Activated T-helper 17 cell treated with anti-CD3 and anti-CD28 coated beads, Interleukin-2, amount 50 U/mL, for 72 hours (primary cell): ENCODE measurements around the gene SYNGR3. TPM values are rescaled to one million over a fixed set of nuclear protein-coding genes. Genes with fewer than 3 reads are reported as not detected.
A peak's percentile ranks its signal among the peaks of the same experiment; 100 is the strongest.
"Not testable (repeated sequence)": the region's sequence is repeated elsewhere in the genome, so short reads cannot be mapped to it uniquely, and the experiment has no call there.

Experiments used
- ATAC-seq: fragments of 150-1000 bp; cut with Tn5 transposase; replicated peaks from 2 replicates; pipeline ENCODE4 v1.10.0; 2021; ENCODE audit warnings: mild to moderate bottlenecking, moderate library complexity
- H3K27ac Mint-ChIP-seq: one replicate; pipeline ENCODE4 v1.8.0; 2022; ENCODE audit warnings: mixed read lengths
- H3K27me3 Mint-ChIP-seq: one replicate; pipeline ENCODE4 v1.8.0; 2022; ENCODE audit warnings: mixed read lengths
- H3K36me3 Mint-ChIP-seq: one replicate; pipeline ENCODE4 v1.8.0; 2022; ENCODE audit warnings: low read depth, mild to moderate bottlenecking, mixed read lengths
- H3K4me1 Mint-ChIP-seq: one replicate; pipeline ENCODE4 v1.8.0; 2022; ENCODE audit warnings: mixed read lengths
- H3K4me3 Mint-ChIP-seq: one replicate; pipeline ENCODE4 v1.8.0; 2022; ENCODE audit warnings: mild to moderate bottlenecking, mixed read lengths
- H3K9me3 Mint-ChIP-seq: one replicate; pipeline ENCODE4 v1.8.0; 2022; ENCODE audit warnings: mixed read lengths
- total RNA-seq, 2 donors: library from RNA; stranded (reverse); gene quantifications; one replicate each; pipeline ENCODE4 v1.2.3, GENCODE V29; 2022

Gene SYNGR3
- total RNA-seq, 2 donors from 2014 or later = 5.9 to 7.9 TPM

GRCh38 chr16:2028146-2028545 is 38.4 kb downstream of the SYNGR3 start:
- H3K9me3 Mint-ChIP-seq = no peaks in the 10 kb centered on the region
- H3K4me1 Mint-ChIP-seq = no peaks in the 10 kb centered on the region
- no peaks in the 10 kb centered on the region for H3K36me3 Mint-ChIP-seq
- H3K4me3 Mint-ChIP-seq = no peak overlapping the region
- no peaks in the 10 kb centered on the region for H3K27me3 Mint-ChIP-seq
- ATAC-seq = no peak
- no peak overlapping the region for H3K27ac Mint-ChIP-seq

- no peak for ATAC-seq
- H3K36me3 Mint-ChIP-seq = no peaks in the 10 kb centered on the region
- H3K9me3 Mint-ChIP-seq = no peaks in the 10 kb centered on the region
- no peaks in the 10 kb centered on the region for H3K27me3 Mint-ChIP-seq
- no peaks in the 10 kb centered on the region for H3K4me1 Mint-ChIP-seq
- H3K27ac Mint-ChIP-seq = no peak overlapping the region
- H3K4me3 Mint-ChIP-seq = no peak overlapping the region
Observed at GRCh38 chr16:2028620-2029220, 39.0 kb downstream of the SYNGR3 start.

- H3K27ac Mint-ChIP-seq = no peak overlapping the region
- no peaks in the 10 kb centered on the region for H3K27me3 Mint-ChIP-seq
- no peaks in the 10 kb centered on the region for H3K4me1 Mint-ChIP-seq
- ATAC-seq = no peak
- no peaks in the 10 kb centered on the region for H3K36me3 Mint-ChIP-seq
- no peak overlapping the region for H3K4me3 Mint-ChIP-seq
- H3K9me3 Mint-ChIP-seq = no peaks in the 10 kb centered on the region
Observed at GRCh38 chr16:2029350-2029749, 39.6 kb downstream of the SYNGR3 start.

- no peak overlapping the region for H3K4me3 Mint-ChIP-seq
Observed at GRCh38 chr16:2030036-2030435, 40.3 kb downstream of the SYNGR3 start.

GRCh38 chr16:2031081-2031577 is 41.4 kb downstream of the SYNGR3 start:
- Mint-ChIP-seq H3K27me3 (no peaks in the 10 kb centered on the region), H3K27ac (no peak overlapping the region), H3K4me1 (no peaks in the 10 kb centered on the region), H3K9me3 (no peaks in the 10 kb centered on the region), H3K4me3 (no peak overlapping the region), H3K36me3 (no peaks in the 10 kb centered on the region)
- no peak for ATAC-seq

More at GRCh38 chr16:2030036-2030435, 40.3 kb downstream of the SYNGR3 start:
- ATAC-seq = no peak
- Mint-ChIP-seq H3K27me3 (no peaks in the 10 kb centered on the region), H3K4me1 (no peaks in the 10 kb centered on the region), H3K9me3 (no peaks in the 10 kb centered on the region), H3K36me3 (no peaks in the 10 kb centered on the region), H3K27ac (no peak overlapping the region)

- no peak overlapping the region for H3K4me3 Mint-ChIP-seq
- H3K27ac Mint-ChIP-seq = no peak overlapping the region
- no peak for ATAC-seq
- H3K36me3 Mint-ChIP-seq = no peaks in the 10 kb centered on the region
- H3K4me1 Mint-ChIP-seq = no peaks in the 10 kb centered on the region
- no peaks in the 10 kb centered on the region for H3K27me3 Mint-ChIP-seq
- no peaks in the 10 kb centered on the region for H3K9me3 Mint-ChIP-seq
Observed at GRCh38 chr16:2032285-2033056, 42.7 kb downstream of the SYNGR3 start.

- Mint-ChIP-seq H3K4me1 (no peaks in the 10 kb centered on the region), H3K9me3 (no peaks in the 10 kb centered on the region), H3K4me3 (no peak overlapping the region), H3K27ac (no peak overlapping the region), H3K27me3 (no peaks in the 10 kb centered on the region), H3K36me3 (no peaks in the 10 kb centered on the region)
- ATAC-seq = peak; percentile 26
Observed at GRCh38 chr16:2033057-2033908, 43.5 kb downstream of the SYNGR3 start.

GRCh38 chr16:2033909-2034695 is 44.3 kb downstream of the SYNGR3 start:
- not testable (repeated sequence) for H3K27ac Mint-ChIP-seq, H3K4me3 Mint-ChIP-seq, H3K36me3 Mint-ChIP-seq, H3K27me3 Mint-ChIP-seq, H3K9me3 Mint-ChIP-seq, ATAC-seq, H3K4me1 Mint-ChIP-seq

GRCh38 chr16:2034696-2035430 is 45.1 kb downstream of the SYNGR3 start:
- no peak overlapping the region for H3K27ac Mint-ChIP-seq
- H3K36me3 Mint-ChIP-seq = no peaks in the 10 kb centered on the region
- H3K4me3 Mint-ChIP-seq = no peak overlapping the region
- no peaks in the 10 kb centered on the region for H3K4me1 Mint-ChIP-seq
- ATAC-seq = no peak
- no peaks in the 10 kb centered on the region for H3K9me3 Mint-ChIP-seq
- H3K27me3 Mint-ChIP-seq = no peaks in the 10 kb centered on the region

GRCh38 chr16:2035431-2036199 is 45.8 kb downstream of the SYNGR3 start:
- no peak overlapping the region for H3K27ac Mint-ChIP-seq
- no peak overlapping the region for H3K4me3 Mint-ChIP-seq
- H3K9me3 Mint-ChIP-seq = no peaks in the 10 kb centered on the region
- ATAC-seq = no peak
- no peaks in the 10 kb centered on the region for H3K36me3 Mint-ChIP-seq
- no peaks in the 10 kb centered on the region for H3K27me3 Mint-ChIP-seq
- H3K4me1 Mint-ChIP-seq = no peaks in the 10 kb centered on the region

GRCh38 chr16:2036200-2036966 is 46.6 kb downstream of the SYNGR3 start:
- Mint-ChIP-seq H3K4me1 (no peaks in the 10 kb centered on the region), H3K9me3 (no peaks in the 10 kb centered on the region), H3K27me3 (no peaks in the 10 kb centered on the region), H3K4me3 (no peak overlapping the region), H3K36me3 (no peaks in the 10 kb centered on the region), H3K27ac (no peak overlapping the region)
- ATAC-seq = no peak

GRCh38 chr16:2037115-2037514 is 47.3 kb downstream of the SYNGR3 start:
- Mint-ChIP-seq H3K36me3 (no peaks in the 10 kb centered on the region), H3K27me3 (no peaks in the 10 kb centered on the region), H3K9me3 (no peaks in the 10 kb centered on the region), H3K27ac (no peak overlapping the region), H3K4me1 (no peaks in the 10 kb centered on the region), H3K4me3 (no peak overlapping the region)
- ATAC-seq = no peak
